Adrenal gland (tissue), 12 donors: Measurements from ENCODE around the gene MDFI. TPM values are rescaled to one million over a fixed set of nuclear protein-coding genes. Genes with fewer than 3 reads are reported as not detected.

Experiments
- DNase-seq, 7 donors: peaks; one replicate each; pipeline ENCODE4 v3.0.0-alpha.2; 2019 to 2020
- H3K27ac ChIP-seq, 5 donors: fragments of 200-600 bp; sonication (generic) in 4 of 5; 1 replicate in 3 of 5; 2 replicates in 2 of 5; pipeline versions ENCODE4 v1.5.1 to v1.8.0; 2016 to 2020; ENCODE audit warnings: mild to moderate bottlenecking in 1 of 5
- H3K27me3 ChIP-seq: fragments of 200-600 bp; 2 replicates; pipeline ENCODE4 v1.8.0; 2021
- H3K36me3 ChIP-seq, 2 donors: fragments of 200-600 bp; replicated peaks in 1 of 2; 1 replicate in 1 of 2; 2 replicates in 1 of 2; pipeline versions ENCODE4 v1.5.1 to v1.8.0; 2018 to 2022
- H3K4me1 ChIP-seq, 2 donors: fragments of 200-600 bp; replicated peaks in 1 of 2; 1 replicate in 1 of 2; 2 replicates in 1 of 2; pipeline versions ENCODE4 v1.5.1 to v1.8.0; 2018 to 2021
- H3K4me3 ChIP-seq, 4 donors: fragments of 200-600 bp; sonication (generic) in 3 of 4; one replicate each; pipeline ENCODE4 v1.5.1; 2016 to 2018
- H3K9me3 ChIP-seq, 3 donors: fragments of 200-600 bp; sonication (generic) in 1 of 3; replicated peaks in 1 of 3; 1 replicate in 2 of 3; 2 replicates in 1 of 3; pipeline versions ENCODE4 v1.5.1 to v1.8.0; 2016 to 2021
- POLR2A ChIP-seq, 2 donors: fragments of 450-650 bp; IDR thresholded peaks; one replicate each; pipeline ENCODE4 v1.6.1; 2017; ENCODE audit warnings: antibody characterized with exemption in 2 of 2, mild to moderate bottlenecking in 2 of 2, moderate library complexity in 1 of 2
- WGBS, 4 donors: extraction: QIAGEN DNeasy Blood & Tissue Kit in 2 of 4; methylation state at CpG; one replicate each; pipeline versions ENCODE4 v1.1.5 to v1.1.7; 2013 to 2017; 5-methylcytosine and 5-hydroxymethylcytosine counted together
- intact Hi-C, 2 donors: fragments of 100-400 bp; cut with DNase I; formaldehyde crosslinking; loops; one replicate each; pipeline versions ENCODE4 v1.14.1 to v1.15.0; 2022 to 2023
- polyA plus RNA-seq, 3 donors: library from polyadenylated mRNA; stranded (reverse); fragments of 200-250 nt in 2 of 3; fragments of 350-450 nt in 1 of 3; fragmentation: Illumina TruSeq in 1 of 3; extraction: RNeasy Lipid Tissue Mini Kit (QIAGEN cat#74804) in 1 of 3; gene quantifications; one replicate each; pipeline ENCODE4 v1.2.3, GENCODE V29; 2013 to 2014
- total RNA-seq, 9 donors: library from RNA; depleted of rRNA in 4 of 9; stranded (reverse); fragments of >200 nt in 4 of 9; fragments of 120-200 nt in 1 of 9; fragmentation: NEBNext Ultra II Directional in 1 of 9; extraction: Animal tissue kit (Norgen Biotek cat#: 25700) in 1 of 9; gene quantifications; one replicate each; pipeline versions ENCODE4 v1.1.0 to v1.2.4, GENCODE V29; 2013 to 2023
- TF ChIP-seq, protein P1 (sequence below), 6 experiments: fragments of 450-650 bp in 4 of 6; fragments of 200-600 bp in 2 of 6; sonication (generic) in 1 of 6; IDR thresholded peaks; 1 replicate in 5 of 6; 2 replicates in 1 of 6; pipeline versions ENCODE4 v1.5.1 to v1.8.0; 2016 to 2021; ENCODE audit warnings: antibody characterized with exemption in 6 of 6, mild to moderate bottlenecking in 2 of 6, moderate library complexity in 1 of 6
- donor health status: healthy with polysubstance abuse.
- donor health status: Bipolar disorder and iron deficiency.
- donor health status: DM: yes; HTN: yes; CAD: no.
- donor health status: DM: no; HTN: no; CAD: no.
- donor health status: DM: no; HTN: no; CAD: no.
- donor health status: DM: yes; HTN: yes; CAD: no.

The MDFI gene
- total and polyA plus RNA-seq, 12 donors: 0.44 to 26.6 (median 11.7) TPM

DNA sequence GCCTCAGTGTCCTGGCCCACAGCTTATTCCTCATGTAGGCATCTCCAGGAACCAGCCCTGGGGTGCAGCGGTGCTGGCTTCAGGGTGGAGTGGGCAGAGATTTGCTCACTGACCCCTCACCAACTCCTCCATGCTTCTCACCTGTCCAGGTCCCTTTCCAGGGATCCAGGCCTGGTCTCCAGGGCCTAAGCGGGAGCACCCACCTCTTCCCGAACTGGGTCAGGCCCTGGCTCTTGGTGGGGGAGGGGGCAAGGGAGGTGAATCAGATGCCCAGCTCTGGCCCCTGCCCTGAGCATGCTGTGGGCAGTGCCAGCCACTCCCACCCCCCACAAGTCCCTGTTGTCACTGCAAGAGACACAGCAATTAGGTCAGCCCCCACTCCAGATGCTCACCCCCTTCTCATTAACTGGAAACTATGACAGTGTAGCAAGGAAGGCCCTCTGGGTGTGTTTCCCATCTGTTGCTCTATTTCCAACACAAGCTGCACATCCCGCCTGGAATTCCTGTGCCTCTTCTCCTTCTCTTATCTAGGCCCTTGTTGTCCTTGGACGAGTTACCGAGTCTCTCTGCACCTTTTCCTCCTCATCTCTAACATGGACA is 37.0 kb downstream of the MDFI start:
- no peaks in the 10 kb centered on the region for H3K4me1 ChIP-seq
- H3K4me3 ChIP-seq: no peak overlapping the region
- WGBS, 4 donors: 71 to 85% (median 76%) methylated on average over 4 to 6 of the region's 6 CpGs
- intact Hi-C loops: no loop called here
- H3K36me3 ChIP-seq: no peaks in the 10 kb centered on the region
- H3K27ac ChIP-seq: no peak overlapping the region
- peak in 2 of 7 donors; percentile 5 to 13 for DNase-seq
- no peaks in the 10 kb centered on the region for H3K9me3 ChIP-seq
- TF ChIP-seq POLR2A (IDR thresholded peaks at IDR 0.05): no peak
- TF ChIP-seq, protein P1, sequence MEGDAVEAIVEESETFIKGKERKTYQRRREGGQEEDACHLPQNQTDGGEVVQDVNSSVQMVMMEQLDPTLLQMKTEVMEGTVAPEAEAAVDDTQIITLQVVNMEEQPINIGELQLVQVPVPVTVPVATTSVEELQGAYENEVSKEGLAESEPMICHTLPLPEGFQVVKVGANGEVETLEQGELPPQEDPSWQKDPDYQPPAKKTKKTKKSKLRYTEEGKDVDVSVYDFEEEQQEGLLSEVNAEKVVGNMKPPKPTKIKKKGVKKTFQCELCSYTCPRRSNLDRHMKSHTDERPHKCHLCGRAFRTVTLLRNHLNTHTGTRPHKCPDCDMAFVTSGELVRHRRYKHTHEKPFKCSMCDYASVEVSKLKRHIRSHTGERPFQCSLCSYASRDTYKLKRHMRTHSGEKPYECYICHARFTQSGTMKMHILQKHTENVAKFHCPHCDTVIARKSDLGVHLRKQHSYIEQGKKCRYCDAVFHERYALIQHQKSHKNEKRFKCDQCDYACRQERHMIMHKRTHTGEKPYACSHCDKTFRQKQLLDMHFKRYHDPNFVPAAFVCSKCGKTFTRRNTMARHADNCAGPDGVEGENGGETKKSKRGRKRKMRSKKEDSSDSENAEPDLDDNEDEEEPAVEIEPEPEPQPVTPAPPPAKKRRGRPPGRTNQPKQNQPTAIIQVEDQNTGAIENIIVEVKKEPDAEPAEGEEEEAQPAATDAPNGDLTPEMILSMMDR (IDR thresholded peaks at IDR 0.05): no peak
- no peaks in the 10 kb centered on the region for H3K27me3 ChIP-seq

GRCh38 chr6:41675992-41676391 is 37.7 kb downstream of the MDFI start:
- WGBS, 4 donors: 81 to 86% (median 84%) methylated on average over 6 of the region's 6 CpGs
- Histone ChIP-seq H3K9me3 (no peaks in the 10 kb centered on the region), H3K27me3 (no peaks in the 10 kb centered on the region), H3K36me3 (no peaks in the 10 kb centered on the region), H3K4me1 (no peaks in the 10 kb centered on the region), H3K27ac (no peak overlapping the region), H3K4me3 (no peak overlapping the region)
- DNase-seq: peak in 2 of 7 donors; percentile 0 to 1
- intact Hi-C loops: no loop called here
- TF ChIP-seq, protein P1 (IDR thresholded peaks at IDR 0.05): no peak
- no peak for TF ChIP-seq POLR2A (IDR thresholded peaks at IDR 0.05)

DNA sequence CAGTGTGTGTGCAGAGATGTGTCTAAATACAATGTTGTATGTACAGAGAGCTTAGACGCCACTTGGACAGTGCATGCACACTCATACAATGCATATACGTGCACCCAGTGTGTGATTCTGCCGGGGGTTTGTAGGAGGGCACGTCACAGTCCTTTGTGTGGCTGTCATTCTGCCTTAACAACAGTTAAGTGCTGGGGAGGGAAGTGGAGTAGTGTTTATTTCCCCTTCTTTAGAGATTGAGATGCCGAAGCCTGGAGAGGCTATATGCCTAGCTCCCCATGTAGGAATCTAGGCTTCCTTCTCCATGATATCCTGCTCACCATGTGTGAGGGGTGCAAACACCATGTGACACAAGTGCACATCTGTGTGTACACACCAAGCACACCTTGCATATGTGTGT is 38.2 kb downstream of the MDFI start:
- H3K4me3 ChIP-seq: no peak overlapping the region
- no peaks in the 10 kb centered on the region for H3K9me3 ChIP-seq
- peak in 1 of 7 donors; percentile 9 for DNase-seq
- intact Hi-C loops: no loop called here
- no peaks in the 10 kb centered on the region for H3K27me3 ChIP-seq
- TF ChIP-seq, protein P1 (IDR thresholded peaks at IDR 0.05): no peak
- no peak for TF ChIP-seq POLR2A (IDR thresholded peaks at IDR 0.05)
- WGBS, 4 donors: 70 to 89% (median 79%) methylated on average over 5 of the region's 5 CpGs
- no peaks in the 10 kb centered on the region for H3K4me1 ChIP-seq
- no peaks in the 10 kb centered on the region for H3K36me3 ChIP-seq
- no peak overlapping the region for H3K27ac ChIP-seq

GRCh38 chr6:41677124-41677921 is 39.1 kb downstream of the MDFI start:
- H3K36me3 ChIP-seq: no peaks in the 10 kb centered on the region
- no peak overlapping the region for H3K27ac ChIP-seq
- WGBS, 4 donors: 77 to 87% (median 80%) methylated on average over 18 to 25 of the region's 25 CpGs
- H3K27me3 ChIP-seq: no peaks in the 10 kb centered on the region
- H3K4me3 ChIP-seq: no peak overlapping the region
- TF ChIP-seq, protein P1 (IDR thresholded peaks at IDR 0.05): no peak
- TF ChIP-seq POLR2A (IDR thresholded peaks at IDR 0.05): no peak
- peaks cover under 1 to 5% of the 10 kb centered on the region in 2 donors for H3K4me1 ChIP-seq
- peak in 2 of 7 donors; percentile 3 for DNase-seq
- no peaks in the 10 kb centered on the region for H3K9me3 ChIP-seq
- intact Hi-C loops: no loop called here
